Measurements from ENCODE around the gene ALLC. TPM values are rescaled to one million over a fixed set of nuclear protein-coding genes. Genes with fewer than 3 reads are reported as not detected.
A peak's percentile ranks its signal among the peaks of the same experiment; 100 is the strongest.

The ALLC gene
- total and polyA plus RNA-seq, 8 donors = not detected

DNA sequence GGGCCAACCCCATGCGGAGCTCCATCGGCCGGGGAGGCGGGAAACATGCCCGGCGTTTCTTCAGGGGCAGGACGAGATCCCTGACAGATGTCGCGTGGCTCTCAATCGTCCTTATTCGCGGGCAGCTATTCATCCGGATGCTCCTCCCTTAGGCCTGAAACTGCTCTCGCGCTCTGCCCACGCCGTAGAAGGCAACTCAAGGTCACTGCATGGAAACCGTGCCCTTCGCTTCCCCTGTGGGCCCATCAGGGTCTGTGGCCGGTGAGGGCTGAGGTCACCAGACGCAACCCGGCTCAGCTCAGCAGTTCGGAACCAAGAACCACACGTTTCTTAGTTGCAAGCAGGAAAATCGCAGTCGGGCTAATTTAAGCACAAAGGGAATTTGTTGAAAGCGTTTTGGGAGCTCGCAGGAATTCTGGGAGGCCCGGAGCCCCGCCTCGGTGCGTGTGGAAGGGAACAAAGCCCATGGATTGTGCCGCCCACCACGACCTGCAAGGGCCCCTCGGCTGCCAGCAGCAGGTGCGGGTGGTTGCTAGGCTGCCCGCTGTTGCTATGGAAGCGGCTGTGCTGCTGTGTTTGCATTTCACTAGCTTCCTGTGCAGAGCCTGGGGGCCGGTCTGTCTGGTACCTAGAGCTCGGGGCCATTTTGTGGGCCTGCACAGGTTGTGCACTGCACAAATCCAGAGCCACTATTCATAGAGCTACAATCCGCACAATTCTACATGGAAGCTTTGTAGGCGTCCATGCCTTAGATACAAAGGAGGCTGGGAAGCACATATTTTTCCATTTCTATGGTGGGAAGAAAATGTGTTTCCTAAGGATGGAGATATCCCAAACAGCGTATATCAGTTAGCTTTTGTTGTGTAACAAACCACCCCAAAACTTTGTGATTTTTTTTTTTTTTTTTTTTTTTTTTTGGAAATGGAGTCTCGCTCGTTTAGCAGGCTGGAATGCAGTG lies 6.0 kb upstream of the ALLC start:
- H3K27ac ChIP-seq = peak overlapping the region; percentile 33 to 73 (median 63)

DNA sequence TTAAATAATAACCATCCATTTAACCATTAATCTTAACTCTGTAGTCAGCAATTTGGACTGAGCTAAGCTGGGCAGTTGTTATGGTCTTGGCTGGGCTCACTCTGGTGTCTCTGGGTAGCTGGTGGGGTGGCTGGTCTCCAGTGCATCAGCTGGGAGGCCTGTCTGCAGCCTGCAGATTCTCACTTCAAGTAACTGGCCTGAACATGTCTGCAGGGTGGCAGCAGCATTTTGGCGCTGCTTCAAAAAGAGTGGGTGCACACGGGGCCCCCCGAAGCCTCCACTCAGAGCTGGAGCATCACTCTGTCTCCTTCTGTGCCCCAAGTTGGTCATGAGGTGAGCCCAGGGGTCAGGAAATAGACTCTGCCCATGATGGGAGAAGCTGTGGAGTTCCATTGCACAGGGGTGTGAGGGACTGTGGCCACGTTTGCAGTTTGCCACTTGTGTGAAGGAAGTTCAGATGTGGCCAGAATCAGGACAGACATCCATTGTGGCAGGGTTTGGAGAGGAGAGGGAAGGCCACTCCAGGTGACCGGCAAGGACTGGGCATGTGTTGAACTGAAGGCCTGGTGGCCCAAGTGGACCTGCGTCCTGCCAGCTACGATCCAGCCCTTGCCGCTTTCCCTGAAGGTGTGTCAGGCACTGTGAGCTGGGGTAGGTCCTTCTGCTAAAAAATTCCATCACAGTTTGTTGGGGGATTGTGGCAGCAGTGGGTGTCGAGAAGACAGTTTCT lies 4.9 kb upstream of the ALLC start:
- no peak overlapping the region for H3K27ac ChIP-seq
- no peaks in the 10 kb centered on the region for H3K9me3 ChIP-seq
- peaks cover 8 to 16% (median 12%) of the 10 kb centered on the region in 4 donors for H3K4me1 ChIP-seq
- H3K4me3 ChIP-seq = no peak overlapping the region
- intact Hi-C loops (cut with DNase I; ENCODE audit: low total_unique reads) = loop anchor here (5.0 kb wide), 1 partner anchor 231 kb away; no protein-coding TSS in a partner anchor
- no peak for DNase-seq
- TF ChIP-seq, protein P1, sequence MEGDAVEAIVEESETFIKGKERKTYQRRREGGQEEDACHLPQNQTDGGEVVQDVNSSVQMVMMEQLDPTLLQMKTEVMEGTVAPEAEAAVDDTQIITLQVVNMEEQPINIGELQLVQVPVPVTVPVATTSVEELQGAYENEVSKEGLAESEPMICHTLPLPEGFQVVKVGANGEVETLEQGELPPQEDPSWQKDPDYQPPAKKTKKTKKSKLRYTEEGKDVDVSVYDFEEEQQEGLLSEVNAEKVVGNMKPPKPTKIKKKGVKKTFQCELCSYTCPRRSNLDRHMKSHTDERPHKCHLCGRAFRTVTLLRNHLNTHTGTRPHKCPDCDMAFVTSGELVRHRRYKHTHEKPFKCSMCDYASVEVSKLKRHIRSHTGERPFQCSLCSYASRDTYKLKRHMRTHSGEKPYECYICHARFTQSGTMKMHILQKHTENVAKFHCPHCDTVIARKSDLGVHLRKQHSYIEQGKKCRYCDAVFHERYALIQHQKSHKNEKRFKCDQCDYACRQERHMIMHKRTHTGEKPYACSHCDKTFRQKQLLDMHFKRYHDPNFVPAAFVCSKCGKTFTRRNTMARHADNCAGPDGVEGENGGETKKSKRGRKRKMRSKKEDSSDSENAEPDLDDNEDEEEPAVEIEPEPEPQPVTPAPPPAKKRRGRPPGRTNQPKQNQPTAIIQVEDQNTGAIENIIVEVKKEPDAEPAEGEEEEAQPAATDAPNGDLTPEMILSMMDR (IDR thresholded peaks at IDR 0.05) = no peak
- TF ChIP-seq POLR2A (IDR thresholded peaks at IDR 0.05) (no peak), POLR2AphosphoS5 (IDR thresholded peaks at IDR 0.05) (no peak), EP300 (IDR thresholded peaks at IDR 0.05) (no peak)
- 83 to 94% (median 92%) methylated on average over 6 to 9 of the region's 9 CpGs for WGBS, 5 donors
- peaks cover 0 to 27% (median 0%) of the 10 kb centered on the region in 3 donors for H3K27me3 ChIP-seq
- no peaks in the 10 kb centered on the region for H3K36me3 ChIP-seq

More for the DNA sequence above, 6.0 kb upstream of the ALLC start:
- DNase-seq = peak; percentile 62 to 94
- WGBS, 5 donors = 14 to 28% (median 15%) methylated on average over 40 to 45 of the region's 45 CpGs
- H3K36me3 ChIP-seq = no peaks in the 10 kb centered on the region
- TF ChIP-seq, protein P1 (IDR thresholded peaks at IDR 0.05) = no peak
- TF ChIP-seq EP300 (IDR thresholded peaks at IDR 0.05) = no peak
- TF ChIP-seq POLR2AphosphoS5 (IDR thresholded peaks at IDR 0.05) = no peak
- no peak for TF ChIP-seq POLR2A (IDR thresholded peaks at IDR 0.05)
- peaks cover 8 to 16% (median 12%) of the 10 kb centered on the region in 4 donors for H3K4me1 ChIP-seq
- peaks cover 0 to 27% (median 0%) of the 10 kb centered on the region in 3 donors for H3K27me3 ChIP-seq
- intact Hi-C loops (cut with DNase I; ENCODE audit: low total_unique reads) = loop anchor here (5.0 kb wide), 1 partner anchor 230 kb away; no protein-coding TSS in a partner anchor
- H3K9me3 ChIP-seq = no peaks in the 10 kb centered on the region
- H3K4me3 ChIP-seq = peak overlapping the region; percentile 19 to 39 (median 34)

DNA sequence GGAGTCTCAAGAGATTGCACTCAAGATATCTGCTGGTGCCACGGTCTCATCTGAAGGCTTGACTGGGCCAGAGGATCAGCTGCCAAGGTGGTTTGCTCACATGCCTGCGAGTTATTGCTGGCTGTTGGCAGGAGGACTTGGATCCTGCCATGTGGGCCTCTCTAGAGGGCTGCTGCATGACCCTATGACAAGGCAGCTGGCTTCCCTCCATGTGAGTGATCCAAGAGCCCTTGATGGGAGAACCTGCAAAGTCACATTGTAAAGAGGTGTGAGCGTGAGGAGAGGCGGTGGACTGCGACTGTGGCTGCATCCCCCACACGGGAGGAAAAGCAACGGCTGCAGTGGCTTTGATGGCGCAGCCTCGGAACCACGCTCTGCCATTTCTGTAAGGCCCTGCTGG lies 4.0 kb upstream of the ALLC start:
- peaks cover 8 to 16% (median 12%) of the 10 kb centered on the region in 4 donors for H3K4me1 ChIP-seq
- no peak overlapping the region for H3K4me3 ChIP-seq
- no peak for TF ChIP-seq POLR2A (IDR thresholded peaks at IDR 0.05)
- TF ChIP-seq EP300 (IDR thresholded peaks at IDR 0.05) = no peak
- TF ChIP-seq POLR2AphosphoS5 (IDR thresholded peaks at IDR 0.05) = no peak
- TF ChIP-seq, protein P1 (IDR thresholded peaks at IDR 0.05) = no peak
- H3K9me3 ChIP-seq = no peaks in the 10 kb centered on the region
- H3K36me3 ChIP-seq = no peaks in the 10 kb centered on the region
- H3K27me3 ChIP-seq = peaks cover 0 to 27% (median 0%) of the 10 kb centered on the region in 3 donors
- H3K27ac ChIP-seq = no peak overlapping the region
- DNase-seq = no peak
- intact Hi-C loops (cut with DNase I; ENCODE audit: low total_unique reads) = loop anchor here (5.0 kb wide), 1 partner anchor 232 kb away; no protein-coding TSS in a partner anchor
- WGBS, 5 donors = 87 to 91% (median 89%) methylated on average over 9 to 10 of the region's 10 CpGs
